CD4-positive, CD25-positive, alpha-beta regulatory T cell (primary cell): ENCODE data around the gene PDGFRA. TPM values are rescaled to one million over a fixed set of nuclear protein-coding genes. Genes with fewer than 3 reads are reported as not detected.
"Not testable (repeated sequence)": the region's sequence is repeated elsewhere in the genome, so short reads cannot be mapped to it uniquely, and the experiment has no call there.

ENCODE experiments used
- ATAC-seq, 2 donors: fragments of 150-1000 bp; cut with Tn5 transposase; one replicate each; pipeline ENCODE4 v1.10.0; 2021; ENCODE audit warnings: low read depth in 2 of 2, moderate number of reproducible peaks in 2 of 2, moderate library complexity in 1 of 2
- DNase-seq, 3 donors: peaks; one replicate each; pipeline versions ENCODE4 v3.0.0 to v3.0.0-alpha.2; 2012 to 2022; ENCODE audit warnings: mixed read lengths in 1 of 3
- H3K27ac ChIP-seq: one replicate; pipeline ENCODE4 v1.7.0; 2013; ENCODE audit warnings: mild to moderate bottlenecking, low read length; ENCODE audit not compliant: insufficient read depth, poor library complexity, severe bottlenecking
- H3K27me3 ChIP-seq: one replicate; pipeline ENCODE4 v1.7.0; 2013; ENCODE audit warnings: low read length; ENCODE audit not compliant: control insufficient read depth, insufficient read depth
- H3K36me3 ChIP-seq: one replicate; pipeline ENCODE4 v1.7.0; 2013; ENCODE audit warnings: mild to moderate bottlenecking, low read length, moderate library complexity; ENCODE audit not compliant: control insufficient read depth, insufficient read depth
- H3K4me1 ChIP-seq: 2 replicates; pipeline ENCODE4 v1.7.0; 2013; ENCODE audit warnings: mild to moderate bottlenecking, low read length; ENCODE audit not compliant: insufficient read depth, control insufficient read depth, poor library complexity, severe bottlenecking
- H3K4me3 ChIP-seq: one replicate; pipeline ENCODE4 v1.7.0; 2013; ENCODE audit warnings: low read depth, mild to moderate bottlenecking, low read length, moderate library complexity
- H3K9me3 ChIP-seq, 2 experiments: 1 replicate in 1 of 2; 2 replicates in 1 of 2; pipeline ENCODE4 v1.7.0; 2013; ENCODE audit warnings: low read length in 2 of 2, mild to moderate bottlenecking in 1 of 2, moderate library complexity in 1 of 2; ENCODE audit not compliant: control insufficient read depth in 2 of 2
- H3K27ac Mint-ChIP-seq, 3 donors: one replicate each; pipeline ENCODE4 v1.8.0; 2020 to 2022; ENCODE audit warnings: mild to moderate bottlenecking in 3 of 3, mixed read lengths in 3 of 3, moderate library complexity in 2 of 3
- H3K27me3 Mint-ChIP-seq: one replicate; pipeline ENCODE4 v1.8.0; 2022; ENCODE audit warnings: mild to moderate bottlenecking, mixed read lengths
- H3K36me3 Mint-ChIP-seq: one replicate; pipeline ENCODE4 v1.8.0; 2020; ENCODE audit warnings: mixed read lengths
- H3K4me1 Mint-ChIP-seq, 4 donors: one replicate each; pipeline ENCODE4 v1.8.0; 2020 to 2022; ENCODE audit warnings: mixed read lengths in 4 of 4, mild to moderate bottlenecking in 1 of 4
- H3K4me3 Mint-ChIP-seq, 4 donors: one replicate each; pipeline ENCODE4 v1.8.0; 2020 to 2022; ENCODE audit warnings: mild to moderate bottlenecking in 4 of 4, mixed read lengths in 4 of 4, moderate library complexity in 3 of 4
- H3K9me3 Mint-ChIP-seq, 7 donors: one replicate each; pipeline ENCODE4 v1.8.0; 2020 to 2022; ENCODE audit warnings: mixed read lengths in 7 of 7, mild to moderate bottlenecking in 3 of 7, moderate library complexity in 2 of 7
- polyA plus RNA-seq, 4 donors: library from polyadenylated mRNA; unstranded; fragments of 300-500 nt; fragmentation: Illumina TruSeq; gene quantifications; one replicate each; pipeline ENCODE4 v1.2.3, GENCODE V29; 2021
- total RNA-seq: library from RNA; stranded (reverse); gene quantifications from one replicate; pipeline ENCODE4 v1.2.3, GENCODE V29; 2022

PDGFRA gene
- total and polyA plus RNA-seq, 5 donors from 2014 or later = not detected

GRCh38 chr4:54334769-54335168 is 105.7 kb downstream of the PDGFRA start:
- not testable (repeated sequence) for DNase-seq, H3K27me3 Mint-ChIP-seq, H3K9me3 ChIP-seq, H3K27me3 ChIP-seq, H3K4me1 ChIP-seq, H3K27ac ChIP-seq, H3K4me3 ChIP-seq, H3K36me3 ChIP-seq, H3K9me3 Mint-ChIP-seq, H3K27ac Mint-ChIP-seq, H3K36me3 Mint-ChIP-seq, ATAC-seq, H3K4me1 Mint-ChIP-seq, H3K4me3 Mint-ChIP-seq

GRCh38 chr4:54337009-54337408 is 107.9 kb downstream of the PDGFRA start:
- Histone ChIP-seq H3K36me3 (no peaks in the 10 kb centered on the region), H3K27ac (no peak overlapping the region), H3K27me3 (no peaks in the 10 kb centered on the region), H3K4me1 (no peaks in the 10 kb centered on the region), H3K9me3 (no peaks in the 10 kb centered on the region), H3K4me3 (no peak overlapping the region)
- H3K4me1 Mint-ChIP-seq = no peaks in the 10 kb centered on the region
- DNase-seq = no peak
- peaks cover 0 to 4% (median 0%) of the 10 kb centered on the region in 7 donors for H3K9me3 Mint-ChIP-seq
- ATAC-seq = no peak
- H3K27ac Mint-ChIP-seq = no peak overlapping the region
- no peaks in the 10 kb centered on the region for H3K36me3 Mint-ChIP-seq
- no peak overlapping the region for H3K4me3 Mint-ChIP-seq
- H3K27me3 Mint-ChIP-seq = no peaks in the 10 kb centered on the region

- not testable (repeated sequence) for DNase-seq, H3K9me3 Mint-ChIP-seq, H3K27me3 ChIP-seq, H3K36me3 Mint-ChIP-seq, H3K4me3 Mint-ChIP-seq, H3K4me3 ChIP-seq, H3K9me3 ChIP-seq, H3K27ac ChIP-seq, H3K27me3 Mint-ChIP-seq, H3K27ac Mint-ChIP-seq, ATAC-seq, H3K4me1 ChIP-seq, H3K4me1 Mint-ChIP-seq, H3K36me3 ChIP-seq
Measured at GRCh38 chr4:54342067-54342466, 113.0 kb downstream of the PDGFRA start.

Other genes starting within 250 kb of the PDGFRA start
- gene CHIC2, start 164.7 kb upstream of the PDGFRA start, total RNA-seq = 49.9 TPM
- gene CHIC2, start 164.7 kb upstream of the PDGFRA start, polyA plus RNA-seq = 10 to 100 TPM; 74.5 to 87.5 (median 80.4) TPM
- not detected for gene GSX2, start 129.1 kb upstream of the PDGFRA start, total RNA-seq
- not detected for gene GSX2, start 129.1 kb upstream of the PDGFRA start, polyA plus RNA-seq